Testis (tissue), 2 donors: ENCODE results near the gene FHOD3.

Source experiments
- CTCF ChIP-seq, 3 experiments: fragments of 450-650 bp in 2 of 3; fragments of 200-600 bp in 1 of 3; sonication (generic) in 1 of 3; IDR thresholded peaks; one replicate each; pipeline ENCODE4 v1.5.1; 2016 to 2019; ENCODE audit warnings: antibody characterized with exemption in 3 of 3, mild to moderate bottlenecking in 2 of 3, moderate library complexity in 1 of 3
- POLR2A ChIP-seq: fragments of 450-650 bp; IDR thresholded peaks from one replicate; pipeline ENCODE4 v1.6.1; 2017; ENCODE audit warnings: antibody characterized with exemption, mild to moderate bottlenecking, moderate library complexity

GRCh38 chr18:36622610-36623009 is 325.1 kb downstream of the FHOD3 start:
- TF ChIP-seq CTCF (IDR thresholded peaks at IDR 0.05) (no peak), POLR2A (no peak)
